Measurements from ENCODE around the gene PDE4D. TPM values are rescaled to one million over a fixed set of nuclear protein-coding genes. Genes with fewer than 3 reads are reported as not detected.
"Not testable (repeated sequence)": the region's sequence is repeated elsewhere in the genome, so short reads cannot be mapped to it uniquely, and the experiment has no call there.

The PDE4D gene
- total RNA-seq, 1 donor from 2014 or later: 34.5 TPM

- no peaks in the 10 kb centered on the region for H3K36me3 ChIP-seq
- intact Hi-C loops (cut with micrococcal nuclease): no loop called here
- H3K4me3 ChIP-seq: no peak overlapping the region
- H3K27ac ChIP-seq (replicated peaks): no peak overlapping the region
- H3K4me1 ChIP-seq: peaks cover 40% of the 10 kb centered on the region
- H3K27me3 ChIP-seq (ENCODE audit: low read depth): no peaks in the 10 kb centered on the region
- no peaks in the 10 kb centered on the region for H3K9me3 ChIP-seq (replicated peaks)
- no peak for TF ChIP-seq CTCF (IDR thresholded peaks at IDR 0.05; ENCODE audit: borderline replicate concordance)
- no peak for DNase-seq
These were observed 892.4 kb downstream of the PDE4D start for GRCh38 chr5:59001154-59001553.

- Histone ChIP-seq H3K27ac (replicated peaks) (no peak overlapping the region), H3K36me3 (no peaks in the 10 kb centered on the region), H3K4me3 (no peak overlapping the region), H3K4me1 (peaks cover 33% of the 10 kb centered on the region), H3K27me3 (ENCODE audit: low read depth) (no peaks in the 10 kb centered on the region), H3K9me3 (replicated peaks) (no peaks in the 10 kb centered on the region)
- TF ChIP-seq CTCF (IDR thresholded peaks at IDR 0.05; ENCODE audit: borderline replicate concordance): no peak
- DNase-seq: no peak
- intact Hi-C loops (cut with micrococcal nuclease): no loop called here
These were observed 893.3 kb downstream of the PDE4D start for GRCh38 chr5:59000211-59000610.

- H3K4me3 ChIP-seq: no peak overlapping the region
- TF ChIP-seq CTCF (IDR thresholded peaks at IDR 0.05; ENCODE audit: borderline replicate concordance): no peak
- no peak for DNase-seq
- H3K9me3 ChIP-seq (replicated peaks): no peaks in the 10 kb centered on the region
- H3K36me3 ChIP-seq: no peaks in the 10 kb centered on the region
- peaks cover 33% of the 10 kb centered on the region for H3K4me1 ChIP-seq
- intact Hi-C loops (cut with micrococcal nuclease): no loop called here
- no peak overlapping the region for H3K27ac ChIP-seq (replicated peaks)
- no peaks in the 10 kb centered on the region for H3K27me3 ChIP-seq (ENCODE audit: low read depth)
These were observed 893.7 kb downstream of the PDE4D start for GRCh38 chr5:58999804-59000203.

GRCh38 chr5:58998544-58998943 is 895.0 kb downstream of the PDE4D start:
- no peak overlapping the region for H3K27ac ChIP-seq (replicated peaks)
- H3K4me1 ChIP-seq: peaks cover 33% of the 10 kb centered on the region

GRCh38 chr5:58995779-58996178 is 897.7 kb downstream of the PDE4D start:
- H3K27me3 ChIP-seq (ENCODE audit: low read depth); intact Hi-C loops (cut with micrococcal nuclease); H3K9me3 ChIP-seq (replicated peaks); H3K36me3 ChIP-seq; H3K4me1 ChIP-seq; DNase-seq; H3K27ac ChIP-seq (replicated peaks); H3K4me3 ChIP-seq: not testable (repeated sequence)

More at GRCh38 chr5:58998544-58998943, 895.0 kb downstream of the PDE4D start:
- DNase-seq: no peak
- Histone ChIP-seq H3K4me3 (no peak overlapping the region), H3K36me3 (no peaks in the 10 kb centered on the region), H3K27me3 (ENCODE audit: low read depth) (no peaks in the 10 kb centered on the region), H3K9me3 (replicated peaks) (no peaks in the 10 kb centered on the region)
- intact Hi-C loops (cut with micrococcal nuclease): no loop called here
- no peak for TF ChIP-seq CTCF (IDR thresholded peaks at IDR 0.05; ENCODE audit: borderline replicate concordance)

- intact Hi-C loops (cut with micrococcal nuclease): no loop called here
- no peak for DNase-seq
- no peak for TF ChIP-seq CTCF (IDR thresholded peaks at IDR 0.05; ENCODE audit: borderline replicate concordance)
- Histone ChIP-seq H3K27ac (replicated peaks) (no peak overlapping the region), H3K4me3 (no peak overlapping the region), H3K9me3 (replicated peaks) (no peaks in the 10 kb centered on the region), H3K4me1 (peaks cover 6% of the 10 kb centered on the region), H3K27me3 (ENCODE audit: low read depth) (no peaks in the 10 kb centered on the region), H3K36me3 (peaks cover 30% of the 10 kb centered on the region)
These were observed 900.1 kb downstream of the PDE4D start for GRCh38 chr5:58993461-58993860.

All from left ventricle myocardium inferior (tissue), 1 donor.